Skeletal muscle cell (primary cell): Measurements from ENCODE around the gene PRLR.
"Not testable (repeated sequence)": the region's sequence is repeated elsewhere in the genome, so short reads cannot be mapped to it uniquely, and the experiment has no call there.

Source experiments
- DNase-seq: peaks from one replicate; pipeline ENCODE4 v3.0.0-alpha.2; 2010; ENCODE audit warnings: low read depth
- H3K4me3 ChIP-seq: 2 replicates; pipeline ENCODE4 v1.5.1; 2011; ENCODE audit warnings: low read depth, mild to moderate bottlenecking, control low read depth, low read length, moderate library complexity

PRLR gene

DNA sequence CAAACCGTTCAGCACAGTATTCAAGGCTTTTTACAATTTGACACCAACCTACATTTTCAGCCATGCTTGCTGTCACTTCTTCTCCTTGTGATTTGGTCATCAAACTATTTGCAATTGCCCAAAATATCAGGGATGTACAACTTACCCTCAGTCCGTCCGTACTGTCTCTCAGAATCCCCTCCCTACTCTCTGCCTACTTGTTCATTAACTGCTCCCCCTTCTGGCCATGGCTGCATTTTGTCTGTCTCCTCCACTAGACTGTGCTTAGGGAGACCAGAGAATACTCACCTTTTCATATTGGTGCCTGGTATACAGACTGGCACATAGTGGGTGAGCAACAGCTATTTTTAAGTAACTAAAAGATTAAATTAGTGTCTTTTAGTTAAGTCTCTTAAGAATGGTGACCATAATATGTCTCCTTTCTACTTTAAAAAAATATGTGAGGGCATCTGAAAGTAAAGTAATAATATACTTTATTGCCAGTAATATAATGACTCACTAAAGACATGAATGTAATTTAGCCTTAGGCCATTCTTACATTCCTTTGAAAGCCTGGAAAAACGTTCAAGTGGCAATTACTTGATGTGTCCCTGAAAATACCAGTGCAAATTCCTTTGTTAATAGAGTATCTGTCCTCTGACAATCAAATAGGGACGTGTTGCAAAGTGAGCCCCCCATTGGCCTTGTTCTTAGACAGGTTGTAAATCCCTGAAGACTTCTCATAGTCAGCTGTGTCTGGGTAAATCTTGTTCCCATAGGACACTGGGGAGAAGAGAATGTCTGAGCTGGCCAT, 27.8 kb downstream of the PRLR start:
- peak; percentile 14 for DNase-seq
- no peak overlapping the region for H3K4me3 ChIP-seq

DNA sequence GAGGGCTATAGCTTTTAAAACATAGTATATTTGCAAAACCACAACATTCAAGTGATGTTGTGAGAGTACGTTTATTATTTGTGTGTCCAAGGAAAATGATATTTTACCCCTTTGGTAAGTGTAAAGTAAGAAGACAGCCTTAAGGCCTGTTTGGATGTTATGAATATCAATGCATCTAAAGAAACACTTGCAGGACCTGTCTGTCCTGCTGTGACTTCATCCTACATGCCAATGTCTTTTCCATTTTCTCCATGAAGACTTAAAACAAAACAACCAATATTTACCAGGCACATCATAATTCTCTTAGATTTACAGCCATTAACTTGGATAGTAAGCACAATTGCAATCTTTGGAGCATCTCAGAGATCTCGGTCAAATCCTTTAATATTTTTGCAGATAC, 29.0 kb downstream of the PRLR start:
- no peak for DNase-seq
- H3K4me3 ChIP-seq, result no peak overlapping the region

DNA sequence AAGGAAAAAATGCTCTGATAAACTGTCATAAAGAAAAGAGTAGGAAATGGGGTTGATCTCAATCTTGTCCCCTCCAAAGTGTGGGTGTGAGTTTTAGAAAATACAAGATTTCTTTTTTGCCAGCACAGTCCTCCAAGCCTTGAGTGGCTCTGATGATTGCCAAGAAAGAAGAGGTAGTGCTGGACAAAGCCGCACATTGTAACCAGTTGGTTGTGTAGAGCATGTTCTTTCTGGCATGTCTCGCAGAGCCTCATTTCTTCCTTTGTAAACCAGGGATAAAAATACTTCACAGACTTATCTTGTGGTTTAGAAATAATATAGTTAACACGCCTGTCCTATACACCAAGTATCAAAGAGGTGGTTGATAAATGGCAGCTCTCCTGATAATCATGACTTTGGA, 30.4 kb downstream of the PRLR start:
- no peak overlapping the region for H3K4me3 ChIP-seq
- DNase-seq, result no peak

DNA sequence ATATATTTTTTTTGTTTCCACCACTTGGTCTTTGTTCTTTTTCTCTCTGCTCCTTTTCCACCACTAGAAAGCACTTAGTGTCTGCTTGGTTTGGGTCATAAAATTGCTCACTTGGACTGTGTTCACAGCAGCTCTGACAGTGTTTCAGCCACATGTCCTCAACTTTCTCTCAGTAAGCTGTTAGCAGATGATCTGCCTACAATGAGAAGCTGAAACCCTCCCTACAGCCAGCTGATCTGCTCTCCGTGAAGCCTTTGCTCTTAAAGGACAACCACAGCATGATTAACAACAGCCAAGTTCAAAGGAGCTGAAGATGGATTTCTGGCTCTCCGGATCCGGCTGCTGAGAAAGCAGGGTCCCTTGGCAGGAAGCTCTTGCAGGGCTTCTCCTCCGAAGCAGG, 31.6 kb downstream of the PRLR start:
- peak; percentile 26 for DNase-seq
- H3K4me3 ChIP-seq, result no peak overlapping the region

DNA sequence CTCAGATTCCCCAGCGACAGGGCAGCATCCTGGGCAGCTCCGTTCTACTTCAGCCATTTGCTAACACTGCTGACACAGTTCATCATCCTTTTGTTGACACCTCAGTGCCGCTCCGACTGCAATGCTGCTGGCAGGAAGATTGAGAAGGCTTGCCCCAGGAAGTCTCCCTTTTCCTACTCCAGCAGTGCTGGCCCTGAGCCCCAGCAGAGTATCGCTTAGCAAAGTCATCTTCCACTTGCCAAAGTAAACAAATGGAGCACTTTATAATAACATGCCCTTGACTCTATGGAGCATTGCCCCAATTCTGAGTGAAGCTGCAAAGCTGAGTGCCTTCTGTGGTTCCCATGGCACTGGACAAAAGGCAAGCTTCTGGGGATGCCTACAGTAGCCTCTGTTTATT, 32.2 kb downstream of the PRLR start:
- peak; percentile 76 for DNase-seq
- no peak overlapping the region for H3K4me3 ChIP-seq

DNA sequence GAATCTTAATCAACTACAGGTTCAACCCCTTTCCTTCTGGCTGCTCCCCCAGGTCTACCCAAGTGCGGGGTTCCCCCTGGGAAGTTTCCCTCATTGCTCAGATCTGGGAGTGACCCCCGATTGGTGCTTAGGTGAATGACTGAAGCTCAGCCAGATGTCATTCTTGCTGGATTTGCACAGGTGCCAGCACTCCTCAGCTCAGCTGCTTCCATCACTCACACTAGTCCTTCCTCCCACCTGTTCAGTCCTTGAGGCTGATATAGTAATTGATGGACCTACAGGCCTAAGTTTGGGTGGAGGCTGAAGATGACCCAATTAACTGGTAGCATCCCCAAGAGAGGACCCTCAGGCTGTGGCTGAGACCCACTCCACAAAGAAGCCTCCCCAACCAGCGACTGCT, 32.9 kb downstream of the PRLR start:
- DNase-seq, result no peak
- H3K4me3 ChIP-seq, result no peak overlapping the region

DNA sequence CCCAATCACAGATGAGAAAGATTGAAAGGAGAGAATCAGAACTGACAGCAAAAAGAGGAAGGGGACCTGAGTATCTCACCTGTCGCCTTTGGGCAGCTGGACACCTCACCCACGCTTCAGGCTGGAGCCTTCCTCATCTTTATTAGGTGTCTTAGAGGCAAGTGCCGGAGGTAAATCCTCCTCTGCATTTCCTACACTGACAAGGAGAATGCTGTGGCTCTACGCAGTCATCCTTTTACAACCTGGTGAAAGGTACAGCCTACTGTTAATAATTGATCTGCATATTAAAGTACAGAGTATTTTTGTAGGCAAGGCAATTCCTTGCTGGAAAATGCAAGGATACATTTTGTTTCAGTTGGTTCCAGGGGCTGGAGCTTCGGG, 34.8 kb downstream of the PRLR start:
- no peak overlapping the region for H3K4me3 ChIP-seq
- DNase-seq, result no peak

DNA sequence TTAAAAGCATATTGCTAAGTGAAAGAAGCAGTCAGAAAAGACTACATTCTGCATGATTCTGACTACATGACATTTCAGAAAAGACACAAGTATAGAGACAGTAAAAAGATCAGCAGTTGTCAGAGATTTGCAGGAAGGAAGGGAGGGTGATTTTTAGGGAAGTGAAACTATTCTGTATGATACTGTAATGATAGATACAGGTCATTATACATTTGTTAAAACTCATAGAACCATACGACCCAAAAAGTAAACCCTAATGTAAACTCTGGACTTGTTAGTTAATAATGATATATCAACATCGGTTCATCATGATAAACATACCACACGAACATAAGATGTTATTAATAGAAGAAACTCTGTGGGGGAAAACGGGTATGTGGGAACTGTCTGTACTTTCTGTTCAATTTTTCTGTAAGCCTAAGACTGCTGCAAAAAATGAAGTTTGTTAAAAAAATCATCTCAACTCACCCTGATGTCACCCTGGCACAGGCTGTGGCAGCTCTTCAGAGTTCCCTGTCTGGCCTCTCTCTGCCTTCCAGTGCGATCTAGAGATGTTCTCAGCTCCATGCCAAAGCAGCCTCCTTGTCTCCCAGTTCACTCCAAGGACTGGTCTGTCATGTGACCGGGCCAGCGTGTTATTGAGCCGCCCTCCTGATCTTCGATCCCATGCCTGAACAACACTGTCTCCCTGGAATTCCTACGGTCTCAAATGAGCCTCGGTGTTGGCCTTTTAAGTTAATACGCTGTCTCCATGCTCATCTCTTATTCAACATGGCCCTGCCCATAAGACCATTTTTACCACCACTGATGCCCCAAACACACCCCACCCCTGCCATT, 35.4 kb downstream of the PRLR start:
- no peak overlapping the region for H3K4me3 ChIP-seq
- DNase-seq, result no peak

DNA sequence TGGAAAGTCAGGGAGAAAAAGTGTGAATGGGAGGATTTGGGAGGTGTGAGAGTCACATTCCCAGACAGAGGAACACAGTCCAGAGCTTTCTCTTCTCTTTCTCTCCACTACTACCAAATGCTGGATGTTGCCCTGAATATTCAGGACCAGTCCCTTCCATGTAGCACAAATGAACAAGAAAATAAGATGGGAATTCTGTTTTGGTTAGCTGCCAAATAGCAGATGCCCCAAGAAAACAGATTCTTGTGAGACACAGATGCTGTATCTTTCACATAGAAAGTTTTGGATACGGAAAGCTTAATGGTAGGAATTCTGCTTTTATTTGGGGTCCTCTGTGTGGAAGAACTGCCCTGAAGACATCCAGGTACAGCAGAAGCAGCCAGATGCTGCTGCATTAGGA, 37.8 kb downstream of the PRLR start:
- DNase-seq, result no peak
- H3K4me3 ChIP-seq, result no peak overlapping the region

DNA sequence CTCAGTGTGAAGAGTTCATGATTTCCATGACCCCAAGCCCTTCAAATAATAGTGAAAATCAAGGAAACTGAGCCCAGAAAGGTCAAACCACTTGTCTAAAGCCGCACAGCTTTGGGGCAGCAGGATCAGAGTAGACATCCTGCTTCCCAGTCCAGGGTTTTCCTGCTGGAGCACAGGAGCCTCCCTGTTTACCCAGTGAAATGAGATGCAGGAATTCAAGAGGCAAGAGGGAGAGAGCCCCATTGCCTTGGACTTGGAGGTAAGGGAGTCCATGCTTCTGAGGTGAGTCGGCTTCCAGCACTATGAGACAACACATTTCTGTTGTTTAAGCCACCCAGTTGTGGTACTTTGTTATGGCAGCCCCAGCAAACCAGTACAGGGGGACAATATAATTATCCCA, 40.5 kb downstream of the PRLR start:
- DNase-seq, H3K4me3 ChIP-seq: not testable (repeated sequence)

DNA sequence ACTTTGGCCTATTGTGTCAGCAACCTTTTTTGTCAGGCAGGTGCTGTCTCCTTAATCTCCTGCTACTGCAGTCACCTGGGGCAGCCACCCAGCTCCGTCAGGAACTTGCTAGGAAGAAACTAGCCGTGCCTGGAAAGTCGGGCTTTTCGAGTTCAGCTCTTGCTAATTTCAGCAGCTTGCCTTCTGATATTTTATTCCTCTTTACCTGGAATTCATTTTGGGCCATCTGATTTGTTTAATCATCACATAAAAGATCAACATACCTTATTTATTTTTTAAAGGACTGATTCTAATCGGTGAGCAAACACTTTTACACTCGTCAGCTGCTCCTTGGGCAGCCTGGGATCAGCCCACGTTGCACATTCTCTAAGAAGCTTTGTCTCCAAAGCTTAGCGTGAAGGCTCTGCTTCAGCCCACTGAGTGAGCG, 42.2 kb downstream of the PRLR start:
- no peak for DNase-seq
- no peak overlapping the region for H3K4me3 ChIP-seq

DNA sequence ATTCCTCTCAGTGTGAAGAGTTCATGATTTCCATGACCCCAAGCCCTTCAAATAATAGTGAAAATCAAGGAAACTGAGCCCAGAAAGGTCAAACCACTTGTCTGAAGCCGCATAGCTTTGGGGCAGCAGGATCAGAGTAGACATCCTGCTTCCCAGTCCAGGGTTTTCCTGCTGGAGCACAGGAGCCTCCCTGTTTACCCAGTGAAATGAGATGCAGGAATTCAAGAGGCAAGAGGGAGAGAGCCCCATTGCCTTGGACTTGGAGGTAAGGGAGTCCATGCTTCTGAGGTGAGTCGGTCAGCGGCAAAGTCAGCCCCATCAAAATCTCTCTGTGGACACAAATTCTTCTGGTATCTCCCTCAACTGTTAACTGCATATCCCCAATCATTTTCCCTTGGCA, 42.7 kb downstream of the PRLR start:
- DNase-seq, H3K4me3 ChIP-seq: not testable (repeated sequence)

DNA sequence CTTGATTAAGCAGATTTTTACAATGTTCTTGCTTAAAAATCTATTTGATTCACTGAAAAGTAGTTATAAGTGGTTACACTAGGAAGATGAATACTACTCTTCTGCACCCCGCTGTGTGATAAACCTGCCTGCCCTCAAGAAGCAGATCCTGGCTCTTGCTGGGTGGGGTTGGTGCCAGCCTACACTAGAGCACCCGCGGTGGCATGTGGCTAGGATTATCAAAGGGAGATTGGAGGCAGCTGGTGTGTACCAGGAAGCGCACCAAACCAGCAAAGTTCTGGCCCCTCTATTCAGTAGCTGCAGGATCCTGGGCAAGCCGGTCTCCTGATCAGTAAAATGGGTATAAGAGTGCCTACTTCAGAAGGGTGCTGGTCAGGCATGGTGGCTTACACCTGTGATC, 43.5 kb downstream of the PRLR start:
- no peak overlapping the region for H3K4me3 ChIP-seq
- no peak for DNase-seq

DNA sequence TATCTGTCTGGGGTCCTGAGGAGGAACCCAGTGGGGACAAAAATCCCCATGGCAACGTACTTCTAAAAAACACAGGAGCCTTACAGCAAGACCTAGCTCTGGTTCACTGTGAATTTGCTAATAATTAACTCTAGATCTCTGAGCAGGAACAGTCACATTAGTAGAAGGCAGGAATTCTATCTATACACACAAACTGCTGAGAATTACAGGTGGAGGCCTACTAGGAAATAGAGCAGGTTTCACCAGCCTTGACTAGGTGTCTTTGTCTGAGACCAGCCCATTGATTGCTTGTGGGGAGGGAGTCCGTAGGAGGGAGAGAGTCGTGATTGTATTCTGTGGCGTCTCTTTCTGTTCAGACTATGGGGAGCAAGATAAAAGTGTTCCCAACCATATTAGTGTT, 44.8 kb downstream of the PRLR start:
- no peak overlapping the region for H3K4me3 ChIP-seq
- DNase-seq, result no peak

DNA sequence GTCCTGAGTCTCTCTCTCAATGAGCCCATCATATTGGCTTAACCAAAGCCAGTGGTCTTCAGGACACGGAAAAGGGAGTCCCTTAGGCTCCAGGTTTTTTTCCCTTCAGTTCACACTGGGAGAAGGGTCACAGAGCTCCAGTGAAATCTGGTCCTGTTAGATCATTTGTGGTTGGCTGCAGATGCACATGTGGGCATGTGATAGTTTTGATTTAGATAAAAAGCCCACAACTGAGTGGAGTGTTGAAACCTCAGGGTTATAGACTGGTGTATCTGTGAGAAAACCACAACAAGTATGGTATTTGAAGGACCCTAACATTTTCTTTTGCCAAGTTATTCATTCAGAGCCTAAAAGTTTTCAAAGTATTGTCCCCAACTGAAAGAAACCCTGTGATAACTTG, 46.7 kb downstream of the PRLR start:
- DNase-seq, result no peak
- H3K4me3 ChIP-seq, result no peak overlapping the region

DNA sequence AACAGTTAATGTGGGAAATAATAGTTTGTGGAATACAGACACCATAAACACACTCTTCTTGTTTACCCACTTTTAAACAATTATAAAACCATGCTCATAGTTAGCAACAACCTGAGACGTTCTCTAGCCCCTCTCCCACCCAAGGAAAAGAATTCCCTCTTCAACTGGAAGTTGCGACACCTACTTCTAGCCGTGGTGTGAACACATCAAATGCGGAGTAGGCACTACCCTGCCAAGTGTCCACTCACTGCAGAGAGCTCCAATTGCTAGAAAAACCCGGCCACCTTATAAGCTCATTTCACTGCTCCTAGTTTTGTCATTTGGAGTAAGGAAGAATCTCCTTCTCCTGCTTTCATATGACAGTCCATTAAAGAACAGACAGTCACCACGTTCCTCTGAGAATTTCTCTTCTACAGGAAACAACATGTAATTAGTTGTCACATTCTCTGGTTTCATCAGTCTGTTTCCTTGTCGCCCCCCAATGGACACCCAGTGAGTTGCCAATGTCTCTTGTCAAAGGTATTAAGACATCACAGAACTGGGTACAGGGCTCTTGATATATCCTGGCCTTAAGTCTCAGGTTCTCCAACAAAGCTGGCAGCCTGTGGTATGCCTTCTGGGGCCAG, 47.3 kb downstream of the PRLR start:
- peak; percentile 10 for DNase-seq
- no peak overlapping the region for H3K4me3 ChIP-seq

DNA sequence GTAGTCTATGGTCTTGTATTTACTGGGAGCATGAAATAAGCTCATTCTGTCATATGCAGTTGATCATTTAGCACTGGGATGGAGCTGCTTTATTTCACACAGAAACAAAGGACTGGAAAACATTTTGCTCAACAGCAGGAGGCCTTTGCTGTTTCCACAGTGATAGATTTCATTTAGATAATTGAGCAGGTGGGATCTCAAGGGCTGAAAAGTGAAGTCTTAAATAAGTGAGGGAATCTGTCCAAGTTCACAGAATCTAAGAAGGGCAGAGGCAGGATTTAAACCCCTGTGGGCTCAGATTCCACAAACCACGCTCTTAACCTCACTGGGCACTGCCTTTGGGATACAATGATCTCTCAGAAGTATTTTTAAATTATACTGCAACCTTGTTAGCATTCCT, 47.8 kb downstream of the PRLR start:
- no peak overlapping the region for H3K4me3 ChIP-seq
- DNase-seq, result no peak

DNA sequence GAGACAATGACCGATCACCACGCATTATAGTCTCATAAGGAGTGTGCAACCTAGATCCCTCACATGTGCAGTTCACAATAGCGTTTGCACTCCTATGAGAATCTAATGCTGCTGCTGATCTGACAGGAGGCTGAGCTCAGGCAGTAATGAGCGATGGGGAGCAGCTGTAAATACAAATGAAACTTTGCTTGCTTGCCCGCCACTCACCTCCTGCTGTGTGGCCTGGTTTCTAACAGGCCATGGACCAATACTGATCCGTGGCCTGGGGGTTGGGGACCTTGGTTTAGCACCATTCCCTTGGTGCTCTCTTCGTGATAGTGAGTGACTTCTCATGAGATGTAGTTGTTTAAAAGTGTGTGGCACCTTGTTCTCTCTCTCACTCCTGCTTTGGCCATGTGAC, 50.2 kb downstream of the PRLR start:
- DNase-seq, result no peak
- H3K4me3 ChIP-seq, result no peak overlapping the region

DNA sequence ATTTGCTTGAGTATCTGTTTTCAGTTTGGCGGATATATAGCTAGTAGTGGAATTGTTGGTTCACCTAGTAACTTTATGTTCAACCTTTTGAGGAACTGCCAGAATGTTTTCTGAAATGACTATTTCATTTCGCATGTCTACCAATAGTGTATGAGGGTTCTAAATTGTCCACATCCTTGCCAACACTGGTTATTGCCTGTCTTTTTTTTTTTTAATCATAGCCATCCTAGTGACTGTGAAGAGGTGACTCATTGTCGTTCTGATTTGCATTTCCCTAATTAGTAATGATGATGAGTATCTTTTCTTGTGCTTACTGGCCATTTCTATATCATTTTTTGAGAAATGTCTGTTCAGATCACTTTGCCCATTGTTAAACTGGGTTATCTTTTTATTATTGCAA, 52.5 kb downstream of the PRLR start:
- no peak overlapping the region for H3K4me3 ChIP-seq
- DNase-seq, result no peak

DNA sequence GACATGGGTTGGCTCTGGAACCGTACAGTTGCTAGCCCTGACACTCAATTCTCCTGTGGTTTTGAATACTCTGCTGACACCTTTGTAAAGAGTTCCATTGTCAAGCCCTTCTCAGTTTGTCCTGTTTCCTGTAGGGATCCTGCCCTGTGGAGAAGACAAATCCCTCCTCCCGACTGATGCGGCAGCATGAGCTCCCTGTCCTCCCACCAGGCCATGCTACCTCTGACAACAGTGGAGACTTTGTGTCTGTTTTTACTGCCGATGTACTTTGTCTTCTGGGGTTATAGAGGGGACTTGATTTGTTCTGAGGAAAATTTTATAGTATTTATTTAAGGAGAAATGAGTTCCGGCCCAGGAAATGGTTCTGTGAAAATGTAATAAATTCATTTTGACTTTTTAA, 57.8 kb downstream of the PRLR start:
- DNase-seq, result no peak
- no peak overlapping the region for H3K4me3 ChIP-seq

DNA sequence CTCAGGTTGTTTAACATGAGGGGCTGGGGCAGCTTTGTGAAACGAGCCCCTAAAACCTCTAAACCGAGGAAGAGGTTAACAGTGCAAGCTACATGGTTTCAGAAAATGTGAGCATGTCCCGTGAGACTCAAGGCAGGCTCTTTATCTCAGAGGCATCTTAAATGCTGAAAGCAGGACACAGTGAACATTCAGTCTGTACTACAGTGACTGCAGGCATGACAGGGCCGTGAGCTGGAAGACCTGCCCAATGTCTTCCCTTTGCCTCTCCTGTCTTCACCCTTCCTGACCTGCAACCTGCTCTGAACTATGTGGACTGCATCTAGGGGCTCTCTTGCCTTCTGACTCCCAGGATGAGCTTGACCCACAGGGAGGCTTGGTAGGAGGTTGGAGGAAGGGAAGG, 58.3 kb downstream of the PRLR start:
- DNase-seq, result no peak
- no peak overlapping the region for H3K4me3 ChIP-seq
